HG03025 (cell line): ENCODE measurements around the gene ZBTB33.

ENCODE experiments used
- ATAC-seq: cut with Tn5 transposase; IDR thresholded peaks from one replicate; pipeline ENCODE4 v1.9.1; 2021; ENCODE audit warnings: mild to moderate bottlenecking, moderate library complexity; ENCODE audit not compliant: unreplicated experiment, low FRiP score

ZBTB33 gene

DNA sequence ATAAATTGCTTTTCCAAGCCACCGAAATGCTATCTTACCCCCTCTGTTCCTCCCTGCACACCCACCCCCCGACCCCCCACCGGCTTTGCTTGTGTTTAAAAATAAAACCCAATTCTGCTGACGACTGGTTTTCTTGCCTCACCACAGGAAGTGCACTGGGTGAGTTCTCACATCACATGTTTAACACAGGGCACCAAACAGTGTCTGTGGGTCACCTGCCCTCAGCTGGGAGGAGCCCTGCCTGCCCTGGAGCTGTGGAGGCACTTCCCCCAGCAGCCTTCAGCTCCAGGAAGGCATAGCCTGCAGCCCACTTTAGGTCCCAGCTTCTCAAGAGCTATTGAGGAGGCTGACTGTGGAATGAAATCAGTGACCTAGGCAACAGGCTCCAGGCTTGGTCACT is 51.8 kb downstream of the ZBTB33 start:
- peak; percentile 81 for ATAC-seq

DNA sequence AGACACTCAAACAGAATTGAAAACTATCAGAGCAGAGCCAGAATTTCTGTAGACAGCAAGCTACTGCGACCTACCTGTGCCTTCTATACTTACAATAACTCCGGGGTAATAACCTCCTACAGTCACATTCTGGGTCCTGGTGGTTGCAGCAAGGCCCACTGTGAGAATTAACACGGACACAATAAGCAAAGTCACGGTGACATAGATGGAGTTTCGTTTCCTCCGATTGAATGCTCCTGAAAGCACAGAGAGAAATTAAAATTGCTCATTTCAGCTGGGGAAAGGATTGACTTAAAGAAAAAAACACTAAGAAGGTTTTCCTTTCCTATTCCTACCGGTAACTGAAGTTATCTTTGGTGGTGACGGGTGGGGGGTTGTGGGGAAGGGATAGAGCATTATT is 53.6 kb downstream of the ZBTB33 start:
- no peak for ATAC-seq

DNA sequence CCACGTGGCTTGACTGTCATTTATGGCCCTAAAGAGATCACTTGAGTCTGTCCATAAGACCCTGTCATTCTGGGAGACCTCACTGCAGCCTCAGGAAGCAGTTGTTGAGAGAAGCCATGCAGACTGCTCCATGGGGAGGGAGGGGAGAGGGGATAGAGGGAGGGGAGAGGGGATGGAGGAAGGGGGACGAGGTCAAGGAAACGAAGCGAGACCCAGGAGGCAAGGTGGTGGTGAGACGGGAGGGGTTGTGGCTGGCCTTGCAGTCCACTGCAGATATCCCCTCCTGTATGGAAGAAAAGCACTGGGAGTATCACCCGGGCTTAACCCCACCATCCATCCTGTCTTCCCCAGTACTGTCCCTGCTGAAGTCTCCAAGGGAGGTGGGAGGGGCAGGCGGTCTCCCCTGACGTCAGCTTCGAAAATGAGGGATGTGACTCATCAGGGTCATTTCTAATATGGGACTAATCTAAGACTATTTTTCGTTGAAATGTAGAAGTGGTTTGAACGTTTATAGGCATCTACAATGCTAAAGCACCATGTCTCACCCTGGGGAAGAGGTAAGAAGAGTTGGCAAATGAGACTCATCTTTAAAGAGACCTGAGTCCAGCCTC is 55.0 kb downstream of the ZBTB33 start:
- no peak for ATAC-seq

DNA sequence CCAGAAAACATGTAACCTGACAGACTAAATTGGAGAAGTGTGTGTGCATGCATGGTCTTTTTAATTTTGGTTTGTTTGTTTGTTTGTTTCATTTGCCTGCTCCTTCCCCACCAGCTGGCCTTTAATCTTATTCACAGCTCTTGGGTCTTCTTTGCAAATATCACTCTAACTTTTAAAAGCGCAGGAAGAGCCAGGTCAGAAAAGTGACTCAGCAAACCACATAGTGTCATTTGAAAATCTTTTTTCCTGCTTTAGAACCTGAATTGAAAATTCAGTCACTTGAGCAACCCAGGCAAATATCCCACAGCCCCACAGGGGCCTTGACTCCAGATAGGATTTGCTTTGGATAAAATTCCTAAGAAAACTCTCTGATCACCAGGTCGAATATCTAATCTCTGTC is 56.0 kb downstream of the ZBTB33 start:
- ATAC-seq = no peak
